Measurements from ENCODE around the gene PLIN5.

DNA sequence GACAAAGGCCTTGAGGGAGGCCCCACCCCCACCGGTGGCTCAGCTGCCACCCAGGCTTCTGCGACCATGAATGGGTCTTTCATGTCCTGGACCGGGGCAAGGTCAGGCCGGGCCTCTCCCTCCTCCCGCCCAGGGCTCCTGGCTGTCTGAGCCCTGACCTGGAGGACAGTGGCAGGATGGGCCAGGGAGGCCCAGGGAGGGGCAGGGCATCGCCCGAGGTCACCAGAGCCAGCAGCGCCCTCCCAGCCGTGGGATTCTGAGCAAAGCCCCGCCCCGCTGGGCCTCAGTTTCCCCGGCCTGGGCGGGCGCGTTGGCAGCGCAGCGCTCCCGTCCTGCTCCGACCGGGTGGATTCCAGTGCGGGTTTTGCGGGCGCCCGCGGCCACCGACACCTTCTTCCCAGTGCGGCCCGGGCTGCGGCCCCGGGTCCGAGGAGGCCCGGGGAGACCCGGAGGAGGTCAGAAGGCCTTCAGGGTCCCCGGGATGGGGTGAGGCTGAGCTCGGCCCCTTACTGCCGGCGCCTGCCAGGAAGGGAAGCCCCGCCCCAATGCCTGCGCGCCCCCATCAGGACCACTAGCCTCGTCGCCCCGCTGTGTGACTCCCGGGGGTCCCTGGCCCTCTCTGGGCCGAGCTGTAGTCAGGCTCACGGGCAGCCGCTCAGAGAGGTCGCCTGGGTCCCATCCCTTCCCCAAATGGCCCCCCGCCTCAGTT lies 49.1 kb upstream of the PLIN5 start:
- TF ChIP-seq, protein P1, sequence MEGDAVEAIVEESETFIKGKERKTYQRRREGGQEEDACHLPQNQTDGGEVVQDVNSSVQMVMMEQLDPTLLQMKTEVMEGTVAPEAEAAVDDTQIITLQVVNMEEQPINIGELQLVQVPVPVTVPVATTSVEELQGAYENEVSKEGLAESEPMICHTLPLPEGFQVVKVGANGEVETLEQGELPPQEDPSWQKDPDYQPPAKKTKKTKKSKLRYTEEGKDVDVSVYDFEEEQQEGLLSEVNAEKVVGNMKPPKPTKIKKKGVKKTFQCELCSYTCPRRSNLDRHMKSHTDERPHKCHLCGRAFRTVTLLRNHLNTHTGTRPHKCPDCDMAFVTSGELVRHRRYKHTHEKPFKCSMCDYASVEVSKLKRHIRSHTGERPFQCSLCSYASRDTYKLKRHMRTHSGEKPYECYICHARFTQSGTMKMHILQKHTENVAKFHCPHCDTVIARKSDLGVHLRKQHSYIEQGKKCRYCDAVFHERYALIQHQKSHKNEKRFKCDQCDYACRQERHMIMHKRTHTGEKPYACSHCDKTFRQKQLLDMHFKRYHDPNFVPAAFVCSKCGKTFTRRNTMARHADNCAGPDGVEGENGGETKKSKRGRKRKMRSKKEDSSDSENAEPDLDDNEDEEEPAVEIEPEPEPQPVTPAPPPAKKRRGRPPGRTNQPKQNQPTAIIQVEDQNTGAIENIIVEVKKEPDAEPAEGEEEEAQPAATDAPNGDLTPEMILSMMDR (IDR thresholded peaks at IDR 0.05; ENCODE audit: insufficient read depth, low read length): no peak
- TF ChIP-seq POLR2AphosphoS5 (IDR thresholded peaks at IDR 0.05; ENCODE audit: low read depth): no peak
- TF ChIP-seq GABPA (IDR thresholded peaks at IDR 0.05; ENCODE audit: low read depth): no peak
- TF ChIP-seq, protein P2, sequence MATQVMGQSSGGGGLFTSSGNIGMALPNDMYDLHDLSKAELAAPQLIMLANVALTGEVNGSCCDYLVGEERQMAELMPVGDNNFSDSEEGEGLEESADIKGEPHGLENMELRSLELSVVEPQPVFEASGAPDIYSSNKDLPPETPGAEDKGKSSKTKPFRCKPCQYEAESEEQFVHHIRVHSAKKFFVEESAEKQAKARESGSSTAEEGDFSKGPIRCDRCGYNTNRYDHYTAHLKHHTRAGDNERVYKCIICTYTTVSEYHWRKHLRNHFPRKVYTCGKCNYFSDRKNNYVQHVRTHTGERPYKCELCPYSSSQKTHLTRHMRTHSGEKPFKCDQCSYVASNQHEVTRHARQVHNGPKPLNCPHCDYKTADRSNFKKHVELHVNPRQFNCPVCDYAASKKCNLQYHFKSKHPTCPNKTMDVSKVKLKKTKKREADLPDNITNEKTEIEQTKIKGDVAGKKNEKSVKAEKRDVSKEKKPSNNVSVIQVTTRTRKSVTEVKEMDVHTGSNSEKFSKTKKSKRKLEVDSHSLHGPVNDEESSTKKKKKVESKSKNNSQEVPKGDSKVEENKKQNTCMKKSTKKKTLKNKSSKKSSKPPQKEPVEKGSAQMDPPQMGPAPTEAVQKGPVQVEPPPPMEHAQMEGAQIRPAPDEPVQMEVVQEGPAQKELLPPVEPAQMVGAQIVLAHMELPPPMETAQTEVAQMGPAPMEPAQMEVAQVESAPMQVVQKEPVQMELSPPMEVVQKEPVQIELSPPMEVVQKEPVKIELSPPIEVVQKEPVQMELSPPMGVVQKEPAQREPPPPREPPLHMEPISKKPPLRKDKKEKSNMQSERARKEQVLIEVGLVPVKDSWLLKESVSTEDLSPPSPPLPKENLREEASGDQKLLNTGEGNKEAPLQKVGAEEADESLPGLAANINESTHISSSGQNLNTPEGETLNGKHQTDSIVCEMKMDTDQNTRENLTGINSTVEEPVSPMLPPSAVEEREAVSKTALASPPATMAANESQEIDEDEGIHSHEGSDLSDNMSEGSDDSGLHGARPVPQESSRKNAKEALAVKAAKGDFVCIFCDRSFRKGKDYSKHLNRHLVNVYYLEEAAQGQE (IDR thresholded peaks at IDR 0.05; ENCODE audit: insufficient replicate concordance, low read depth): no peak
- TF ChIP-seq SPI1 (IDR thresholded peaks at IDR 0.05; ENCODE audit: borderline replicate concordance, low read depth): no peak

Measured in HL-60 (cell line).